ENCODE data around the gene RUNX1.

- TF ChIP-seq POLR2A (IDR thresholded peaks at IDR 0.05; ENCODE audit: low read depth, low read length) = no peak
- TF ChIP-seq MAX (IDR thresholded peaks at IDR 0.05; ENCODE audit: low read depth, low read length) = no peak
- no peak for TF ChIP-seq CTCF (IDR thresholded peaks at IDR 0.05 in 2 of 3, conservative IDR thresholded peaks at IDR 0.05 in 1 of 3; ENCODE audit: control insufficient read depth in 2 of 3, extremely low read depth in 1 of 3, insufficient read depth in 1 of 3, low read depth in 3 of 3, low read length in 3 of 3)
- no peak for TF ChIP-seq CHD2 (IDR thresholded peaks at IDR 0.05; ENCODE audit: borderline replicate concordance, low read depth, low read length)
- no peak for TF ChIP-seq EZH2 (IDR thresholded peaks at IDR 0.05; ENCODE audit: borderline replicate concordance, control insufficient read depth, low read depth, low read length)
- no peak for TF ChIP-seq TAF1 (IDR thresholded peaks at IDR 0.05; ENCODE audit: borderline replicate concordance, low read depth, low read length)
- no peak for TF ChIP-seq POU2F2 (IDR thresholded peaks at IDR 0.05; ENCODE audit: borderline replicate concordance, low read depth, low read length)
These were observed 5.6 kb downstream of the RUNX1 start for GRCh38 chr21:35043549-35043948.

Data from GM12878 (cell line).